ENCODE data around the gene ITIH2. TPM values are rescaled to one million over a fixed set of nuclear protein-coding genes. Genes with fewer than 3 reads are reported as not detected.

ITIH2 gene
- total and polyA plus RNA-seq, 9 of the 15 experiments (the other 6 are each of a cell fraction or from before 2014, with no cell fraction given), result 0.66 TPM; not detected in 8

GRCh38 chr10:7734821-7735220, 31.7 kb downstream of the ITIH2 start:
- ATAC-seq, result no peak; the same call in 2 of the 3 replicates
- Histone ChIP-seq H3K27me3 (ENCODE audit: control insufficient read depth in 2 of 2, insufficient read depth in 2 of 2, low read length in 2 of 2) (peaks cover 16 to 32% of the 10 kb centered on the region in 2 experiments), H3K9ac (ENCODE audit: insufficient read depth in 1 of 2, low read depth in 2 of 2, low read length in 2 of 2) (no peak overlapping the region), H3K4me1 (replicated peaks in 1 of 2; ENCODE audit: control insufficient read depth in 2 of 2, insufficient read depth in 2 of 2, low read length in 2 of 2) (peaks cover 0 to 4% of the 10 kb centered on the region in 2 experiments; a peak in 1 of 5 replicates), H3K4me3 (no peak overlapping the region), H3K79me2 (ENCODE audit: control insufficient read depth, insufficient read depth, low read length) (no peaks in the 10 kb centered on the region), H2AFZ (ENCODE audit: low read depth, low read length) (no peak overlapping the region), H3K36me3 (ENCODE audit: control insufficient read depth, insufficient read depth, low read length) (no peaks in the 10 kb centered on the region), H3K27ac (ENCODE audit: extremely low read depth, low read depth, low read length) (no peak overlapping the region), H4K20me1 (replicated peaks; ENCODE audit: control insufficient read depth, insufficient read depth, low read length) (no peaks in the 10 kb centered on the region), H3K4me2 (ENCODE audit: insufficient read depth, low read length) (no peak overlapping the region), H3K9me1 (ENCODE audit: control insufficient read depth, insufficient read depth, low read length) (no peaks in the 10 kb centered on the region), H3K9me3 (replicated peaks; ENCODE audit: control insufficient read depth, insufficient read depth, low read depth, low read length) (no peaks in the 10 kb centered on the region)
- in situ Hi-C loops (cut with MboI) (no loop called here), intact Hi-C loops (cut with micrococcal nuclease) (no loop called here)
- POLR2A ChIA-PET, result interaction anchor here (0.6 kb wide), 1 partner anchor 274 kb away, joined by 3 read pairs; no protein-coding TSS in a partner anchor
- no peak for FAIRE-seq
- no peak for DNase-seq (ENCODE audit: extremely low read depth in 1 of 4, low spot score in 3 of 4)
- CTCF ChIA-PET (ENCODE audit: low intra/inter-chr PET ratio), result no interaction called here
- no TSS peak for BruUV-seq (replicated peaks)
- WGBS (ENCODE audit: insufficient coverage, low coverage, missing lambda C conversion rate), result 33% methylated on average over 11 of the region's 13 CpGs
- TF ChIP-seq ZNF408 (CRISPR knock-in tag; IDR thresholded peaks at IDR 0.05; ENCODE audit: low read depth) (no peak), ZNF507 (tag; conservative IDR thresholded peaks at IDR 0.05) (no peak), RB1 (IDR thresholded peaks at IDR 0.05; ENCODE audit: low read depth) (no peak), KAT7 (CRISPR knock-in tag; IDR thresholded peaks at IDR 0.05; ENCODE audit: borderline replicate concordance) (no peak), IFI16 (CRISPR knock-in tag; IDR thresholded peaks at IDR 0.05) (no peak), ZNF561 (CRISPR knock-in tag; conservative IDR thresholded peaks at IDR 0.05) (no peak), BCLAF1 (IDR thresholded peaks at IDR 0.05; ENCODE audit: borderline replicate concordance in 1 of 2, control insufficient read depth in 1 of 2, low read depth in 2 of 2, low read length in 1 of 2) (no peak), ZBTB26 (CRISPR knock-in tag; IDR thresholded peaks at IDR 0.05) (no peak), CTCF (IDR thresholded peaks at IDR 0.05 in 2 of 3, conservative IDR thresholded peaks at IDR 0.05 in 1 of 3; ENCODE audit: insufficient read depth in 2 of 3, low read depth in 1 of 3, low read length in 3 of 3) (peak in 1 of 3 experiments; percentile 6; a peak in 1 of 6 replicates), E2F1 (CRISPR knock-in tag; IDR thresholded peaks at IDR 0.05) (no peak), U2AF2 (optimal IDR thresholded peaks at IDR 0.05; ENCODE audit: low read depth, low read length) (no peak), DMBX1 (CRISPR knock-in tag; IDR thresholded peaks at IDR 0.05; ENCODE audit: borderline replicate concordance) (no peak)

All from K562 (cell line).